Right cardiac atrium (tissue), 5 donors: ENCODE data around the gene TULP4. TPM values are rescaled to one million over a fixed set of nuclear protein-coding genes. Genes with fewer than 3 reads are reported as not detected.
"Not testable (repeated sequence)": the region's sequence is repeated elsewhere in the genome, so short reads cannot be mapped to it uniquely, and the experiment has no call there.

ENCODE experiments used
- ATAC-seq, 2 donors: fragments of 200-7000 bp; cut with Tn5 transposase; one replicate each; pipeline versions ENCODE4 v1.8.0 to v1.9.1; 2020; ENCODE audit warnings: moderate library complexity in 2 of 2, mild to moderate bottlenecking in 1 of 2
- DNase-seq, 3 donors: peaks; one replicate each; pipeline ENCODE4 v3.0.0-alpha.2; 2020
- H3K27ac ChIP-seq: one replicate; pipeline ENCODE4 v1.5.1; 2013; ENCODE audit warnings: mild to moderate bottlenecking, low read length, control low read depth, moderate library complexity
- H3K27me3 ChIP-seq: one replicate; pipeline ENCODE4 v1.6.1; 2013; ENCODE audit not compliant: control insufficient read depth, insufficient read depth
- H3K4me1 ChIP-seq: one replicate; pipeline ENCODE4 v1.6.1; 2013; ENCODE audit warnings: low read length; ENCODE audit not compliant: control insufficient read depth, insufficient read depth
- H3K4me3 ChIP-seq: one replicate; pipeline ENCODE4 v1.5.1; 2013; ENCODE audit warnings: low read length, control low read depth
- H3K9me3 ChIP-seq: one replicate; pipeline ENCODE4 v1.6.1; 2013; ENCODE audit warnings: low read length; ENCODE audit not compliant: control insufficient read depth
- WGBS: extraction: QIAGEN DNeasy Blood & Tissue Kit; methylation state at CpG from one replicate; pipeline ENCODE4 v1.1.7; 2013; 5-methylcytosine and 5-hydroxymethylcytosine counted together
- intact Hi-C, 4 donors: fragments of 100-400 bp; cut with DNase I; formaldehyde crosslinking; loops; one replicate each; pipeline versions ENCODE4 v1.11.0 to v1.14.0; 2022 to 2023
- polyA plus RNA-seq: library from polyadenylated mRNA; stranded (reverse); fragments of 200-250 nt; gene quantifications from one replicate; pipeline ENCODE4 v1.2.3, GENCODE V29; 2013
- total RNA-seq, 4 donors: library from RNA; stranded (reverse); fragmentation: NEBNext Ultra II Directional; extraction: Animal tissue kit (Norgen Biotek cat#: 25700); gene quantifications; one replicate each; pipeline ENCODE4 v1.2.1, GENCODE V29; 2021
- donor health status: healthy with polysubstance abuse.
- donor health status: DM: no; HTN: yes; CAD: no.
- donor health status: DM: no; HTN: no; CAD: no.
- donor health status: DM: no; HTN: yes; CAD: no; lungs with severe emphysema.
- donor health status: DM: yes; HTN: yes; CAD: no.

The TULP4 gene
- total and polyA plus RNA-seq, 5 donors = 14.7 to 228 (median 171) TPM

- Histone ChIP-seq H3K27me3 (no peaks in the 10 kb centered on the region), H3K9me3 (no peaks in the 10 kb centered on the region), H3K27ac (no peak overlapping the region), H3K4me1 (no peaks in the 10 kb centered on the region), H3K4me3 (no peak overlapping the region)
- intact Hi-C loops = no loop called here
- 94% methylated on average over 1 of the region's 1 CpG for WGBS
- no peak for DNase-seq
- ATAC-seq = no peak
These were observed 17.3 kb downstream of the TULP4 start for GRCh38 chr6:158329531-158329930.

- Histone ChIP-seq H3K27ac (no peak overlapping the region), H3K27me3 (no peaks in the 10 kb centered on the region), H3K4me1 (no peaks in the 10 kb centered on the region), H3K4me3 (no peak overlapping the region), H3K9me3 (no peaks in the 10 kb centered on the region)
- ATAC-seq (no peak), DNase-seq (no peak)
- 73% methylated on average over 2 of the region's 2 CpGs for WGBS
- intact Hi-C loops = no loop called here
These were observed 17.8 kb downstream of the TULP4 start for GRCh38 chr6:158330016-158330415.

- no peak for ATAC-seq
- WGBS = over 99% methylated on average over 2 of the region's 2 CpGs
- H3K4me1 ChIP-seq = no peaks in the 10 kb centered on the region
These were observed 20.0 kb downstream of the TULP4 start for GRCh38 chr6:158332237-158332636.

GRCh38 chr6:158333094-158333493, 20.8 kb downstream of the TULP4 start:
- DNase-seq = no peak
- Histone ChIP-seq H3K9me3 (no peaks in the 10 kb centered on the region), H3K27me3 (no peaks in the 10 kb centered on the region), H3K4me1 (no peaks in the 10 kb centered on the region), H3K4me3 (no peak overlapping the region), H3K27ac (no peak overlapping the region)
- ATAC-seq = no peak
- WGBS = 98% methylated on average over 4 of the region's 4 CpGs
- intact Hi-C loops = no loop called here

More at GRCh38 chr6:158332237-158332636, 20.0 kb downstream of the TULP4 start:
- Histone ChIP-seq H3K9me3 (no peaks in the 10 kb centered on the region), H3K4me3 (no peak overlapping the region), H3K27ac (no peak overlapping the region), H3K27me3 (no peaks in the 10 kb centered on the region)
- DNase-seq = no peak
- intact Hi-C loops = no loop called here

- no peak overlapping the region for H3K4me3 ChIP-seq
- WGBS = 100% methylated on average over 2 of the region's 2 CpGs
- no peak for ATAC-seq
- intact Hi-C loops = no loop called here
- H3K27ac ChIP-seq = no peak overlapping the region
- H3K27me3 ChIP-seq = no peaks in the 10 kb centered on the region
- no peaks in the 10 kb centered on the region for H3K4me1 ChIP-seq
- no peak for DNase-seq
- no peaks in the 10 kb centered on the region for H3K9me3 ChIP-seq
These were observed 22.3 kb downstream of the TULP4 start for GRCh38 chr6:158334534-158334933.

- Histone ChIP-seq H3K27me3 (no peaks in the 10 kb centered on the region), H3K4me3 (no peak overlapping the region), H3K27ac (no peak overlapping the region), H3K9me3 (no peaks in the 10 kb centered on the region), H3K4me1 (no peaks in the 10 kb centered on the region)
- intact Hi-C loops = no loop called here
- WGBS = 95% methylated on average over 2 of the region's 2 CpGs
- no peak for ATAC-seq
- DNase-seq = no peak
These were observed 25.1 kb downstream of the TULP4 start for GRCh38 chr6:158337332-158337731.

GRCh38 chr6:158338311-158339112, 26.2 kb downstream of the TULP4 start:
- DNase-seq (no peak), ATAC-seq (no peak)
- no peak overlapping the region for H3K4me3 ChIP-seq
- no peaks in the 10 kb centered on the region for H3K4me1 ChIP-seq
- no peaks in the 10 kb centered on the region for H3K9me3 ChIP-seq
- WGBS = 97% methylated on average over 5 of the region's 5 CpGs
- no peak overlapping the region for H3K27ac ChIP-seq
- intact Hi-C loops = no loop called here
- H3K27me3 ChIP-seq = no peaks in the 10 kb centered on the region

- H3K4me1 ChIP-seq, H3K9me3 ChIP-seq, ATAC-seq, DNase-seq, H3K27ac ChIP-seq, H3K4me3 ChIP-seq, intact Hi-C loops, H3K27me3 ChIP-seq: not testable (repeated sequence)
- 87% methylated on average over 10 of the region's 10 CpGs for WGBS
These were observed 26.9 kb downstream of the TULP4 start for GRCh38 chr6:158339197-158339596.

- Histone ChIP-seq H3K27ac (no peak overlapping the region), H3K4me1 (no peaks in the 10 kb centered on the region), H3K4me3 (no peak overlapping the region), H3K9me3 (no peaks in the 10 kb centered on the region), H3K27me3 (no peaks in the 10 kb centered on the region)
- no peak for ATAC-seq
- 81% methylated on average over 4 of the region's 4 CpGs for WGBS
- intact Hi-C loops = no loop called here
- no peak for DNase-seq
These were observed 28.0 kb downstream of the TULP4 start for GRCh38 chr6:158340252-158340651.

- Histone ChIP-seq H3K4me1 (peaks cover 2% of the 10 kb centered on the region), H3K4me3 (no peak overlapping the region), H3K27ac (no peak overlapping the region), H3K9me3 (no peaks in the 10 kb centered on the region), H3K27me3 (no peaks in the 10 kb centered on the region)
- 65% methylated on average over 4 of the region's 4 CpGs for WGBS
- DNase-seq (no peak), ATAC-seq (no peak)
- intact Hi-C loops = no loop called here
These were observed 32.3 kb downstream of the TULP4 start for GRCh38 chr6:158344534-158344933.

- H3K27me3 ChIP-seq, DNase-seq, H3K4me1 ChIP-seq, H3K9me3 ChIP-seq, ATAC-seq, intact Hi-C loops, H3K4me3 ChIP-seq, H3K27ac ChIP-seq: not testable (repeated sequence)
- WGBS = 95% methylated on average over 6 of the region's 6 CpGs
These were observed 33.2 kb downstream of the TULP4 start for GRCh38 chr6:158345444-158345843.

GRCh38 chr6:158347335-158347734, 35.1 kb downstream of the TULP4 start:
- Histone ChIP-seq H3K4me1 (peaks cover 2% of the 10 kb centered on the region), H3K27me3 (no peaks in the 10 kb centered on the region), H3K9me3 (no peaks in the 10 kb centered on the region), H3K27ac (no peak overlapping the region), H3K4me3 (no peak overlapping the region)
- ATAC-seq = no peak
- WGBS = 97% methylated on average over 2 of the region's 2 CpGs
- DNase-seq = no peak
- intact Hi-C loops = no loop called here
